Fibroblast of lung (primary cell): ENCODE results near the gene MMRN2. TPM values are rescaled to one million over a fixed set of nuclear protein-coding genes. Genes with fewer than 3 reads are reported as not detected.
A peak's percentile ranks its signal among the peaks of the same experiment; 100 is the strongest.

Experiments
- DNase-seq, 2 donors: peaks; one replicate each; pipeline versions ENCODE4 v3.0.0 to v3.0.0-alpha.2; 2010; ENCODE audit warnings: low read depth in 2 of 2
- H2AFZ ChIP-seq: 2 replicates; pipeline ENCODE4 v1.5.1; 2012; ENCODE audit warnings: low read length, control low read depth, inconsistent platforms
- H3K27ac ChIP-seq: 2 replicates; pipeline ENCODE4 v1.5.1; 2011; ENCODE audit warnings: low read length, control low read depth; ENCODE audit not compliant: insufficient read depth
- H3K27me3 ChIP-seq: 2 replicates; pipeline ENCODE4 v1.5.1; 2011; ENCODE audit warnings: mild to moderate bottlenecking, low read length; ENCODE audit not compliant: control insufficient read depth, insufficient read depth
- H3K36me3 ChIP-seq: 2 replicates; pipeline ENCODE4 v1.5.1; 2011; ENCODE audit warnings: low read length; ENCODE audit not compliant: control insufficient read depth, insufficient read depth
- H3K4me1 ChIP-seq: 2 replicates; pipeline ENCODE4 v1.5.1; 2011; ENCODE audit warnings: low read length; ENCODE audit not compliant: control insufficient read depth, insufficient read depth; ENCODE audit errors: extremely low read depth
- H3K4me2 ChIP-seq: 2 replicates; pipeline ENCODE4 v1.5.1; 2011; ENCODE audit warnings: low read length, control low read depth; ENCODE audit not compliant: insufficient read depth; ENCODE audit errors: extremely low read depth
- H3K4me3 ChIP-seq, 4 experiments: fragments of 200-600 bp in 1 of 4; sonication (generic) in 1 of 4; replicated peaks in 1 of 4; 2 replicates each; pipeline ENCODE4 v1.5.1; 2011 to 2016; ENCODE audit warnings: low read length in 4 of 4, low read depth in 3 of 4, mild to moderate bottlenecking in 3 of 4, control low read depth in 2 of 4, inconsistent platforms in 1 of 4, mixed read lengths in 1 of 4; ENCODE audit not compliant: insufficient read depth in 1 of 4; ENCODE audit errors: control extremely low read depth in 1 of 4
- H3K79me2 ChIP-seq: 2 replicates; pipeline ENCODE4 v1.5.1; 2012; ENCODE audit warnings: mild to moderate bottlenecking, low read length, inconsistent platforms; ENCODE audit not compliant: control insufficient read depth, insufficient read depth
- H3K9ac ChIP-seq: 2 replicates; pipeline ENCODE4 v1.5.1; 2011; ENCODE audit warnings: mild to moderate bottlenecking, low read length, control low read depth; ENCODE audit not compliant: insufficient read depth
- H3K9me3 ChIP-seq: 2 replicates; pipeline ENCODE4 v1.5.1; 2012; ENCODE audit warnings: low read depth, low read length; ENCODE audit not compliant: control insufficient read depth, insufficient read depth
- H4K20me1 ChIP-seq: 2 replicates; pipeline ENCODE4 v1.5.1; 2011; ENCODE audit warnings: low read length; ENCODE audit not compliant: control insufficient read depth, insufficient read depth; ENCODE audit errors: extremely low read depth
- EZH2 ChIP-seq: IDR thresholded peaks from 2 replicates; pipeline ENCODE4 v1.5.1; 2012; ENCODE audit warnings: low read length, control low read depth, mild to moderate bottlenecking; ENCODE audit errors: missing control alignments
- polyA plus RNA-seq, 2 donors: library from polyadenylated mRNA; depleted of rRNA in 1 of 2; stranded (reverse) in 1 of 2; unstranded in 1 of 2; fragments of >200 nt; gene quantifications; 2 replicates each; pipeline ENCODE4 v1.2.1, GENCODE V29; 2011 to 2012; ENCODE audit warnings: missing spikeins in 1 of 2
- total RNA-seq: library from RNA; depleted of rRNA; stranded (reverse); fragments of >200 nt; gene quantifications from 2 replicates; pipeline ENCODE4 v1.2.1, GENCODE V29; 2014
- TF ChIP-seq, protein P1 (sequence below), 2 donors: IDR thresholded peaks in 1 of 2; conservative IDR thresholded peaks in 1 of 2; 1 replicate in 1 of 2; 2 replicates in 1 of 2; pipeline ENCODE4 v1.5.1; 2011 to 2012; ENCODE audit warnings: low read length in 2 of 2, control low read depth in 1 of 2, inconsistent platforms in 1 of 2, low read depth in 1 of 2, mild to moderate bottlenecking in 1 of 2

MMRN2 gene
- total and polyA plus RNA-seq, 2 donors (not counting 1 experiment from before 2014, with no cell fraction given): 1.5 to 2.1 TPM

DNA sequence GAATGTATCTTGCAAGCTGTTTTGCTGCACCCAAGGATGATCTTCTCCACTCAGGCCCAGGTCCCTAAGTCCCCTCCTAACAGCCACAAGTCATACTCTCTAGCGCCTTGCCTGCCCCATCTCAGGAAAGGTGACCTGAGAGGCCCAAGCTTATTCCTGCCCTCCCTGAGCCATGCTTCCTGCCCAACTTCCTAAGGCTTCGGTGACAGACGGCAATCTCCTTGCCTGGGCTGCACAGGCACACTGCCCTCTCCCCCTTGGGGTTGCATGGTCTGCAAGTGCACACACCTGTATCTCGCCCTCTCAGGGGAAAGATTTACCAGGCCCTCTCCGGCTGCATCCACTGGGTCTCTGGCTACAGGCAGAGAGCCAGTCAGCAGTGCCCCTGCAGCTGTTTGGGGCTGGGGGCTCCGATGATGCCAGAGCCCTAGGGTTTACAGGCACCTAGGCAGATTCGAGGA, 10.1 kb upstream of the MMRN2 start:
- Histone ChIP-seq H2AFZ (no peak overlapping the region), H3K79me2 (peaks cover 15% of the 10 kb centered on the region), H3K9me3 (no peaks in the 10 kb centered on the region), H3K27me3 (no peaks in the 10 kb centered on the region), H3K36me3 (no peaks in the 10 kb centered on the region), H3K27ac (no peak overlapping the region), H4K20me1 (no peaks in the 10 kb centered on the region), H3K9ac (no peak overlapping the region), H3K4me1 (peaks cover 35% of the 10 kb centered on the region), H3K4me3 (peak overlapping the region in 1 of 4 experiments; percentile 74), H3K4me2 (peak overlapping the region; percentile 68)
- no peak for DNase-seq
- TF ChIP-seq, protein P1, sequence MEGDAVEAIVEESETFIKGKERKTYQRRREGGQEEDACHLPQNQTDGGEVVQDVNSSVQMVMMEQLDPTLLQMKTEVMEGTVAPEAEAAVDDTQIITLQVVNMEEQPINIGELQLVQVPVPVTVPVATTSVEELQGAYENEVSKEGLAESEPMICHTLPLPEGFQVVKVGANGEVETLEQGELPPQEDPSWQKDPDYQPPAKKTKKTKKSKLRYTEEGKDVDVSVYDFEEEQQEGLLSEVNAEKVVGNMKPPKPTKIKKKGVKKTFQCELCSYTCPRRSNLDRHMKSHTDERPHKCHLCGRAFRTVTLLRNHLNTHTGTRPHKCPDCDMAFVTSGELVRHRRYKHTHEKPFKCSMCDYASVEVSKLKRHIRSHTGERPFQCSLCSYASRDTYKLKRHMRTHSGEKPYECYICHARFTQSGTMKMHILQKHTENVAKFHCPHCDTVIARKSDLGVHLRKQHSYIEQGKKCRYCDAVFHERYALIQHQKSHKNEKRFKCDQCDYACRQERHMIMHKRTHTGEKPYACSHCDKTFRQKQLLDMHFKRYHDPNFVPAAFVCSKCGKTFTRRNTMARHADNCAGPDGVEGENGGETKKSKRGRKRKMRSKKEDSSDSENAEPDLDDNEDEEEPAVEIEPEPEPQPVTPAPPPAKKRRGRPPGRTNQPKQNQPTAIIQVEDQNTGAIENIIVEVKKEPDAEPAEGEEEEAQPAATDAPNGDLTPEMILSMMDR (conservative IDR thresholded peaks at IDR 0.05 in 1 of 2, IDR thresholded peaks at IDR 0.05 in 1 of 2; ENCODE audit: low read depth in 1 of 2, low read length in 2 of 2): no peak
- TF ChIP-seq EZH2: no peak

DNA sequence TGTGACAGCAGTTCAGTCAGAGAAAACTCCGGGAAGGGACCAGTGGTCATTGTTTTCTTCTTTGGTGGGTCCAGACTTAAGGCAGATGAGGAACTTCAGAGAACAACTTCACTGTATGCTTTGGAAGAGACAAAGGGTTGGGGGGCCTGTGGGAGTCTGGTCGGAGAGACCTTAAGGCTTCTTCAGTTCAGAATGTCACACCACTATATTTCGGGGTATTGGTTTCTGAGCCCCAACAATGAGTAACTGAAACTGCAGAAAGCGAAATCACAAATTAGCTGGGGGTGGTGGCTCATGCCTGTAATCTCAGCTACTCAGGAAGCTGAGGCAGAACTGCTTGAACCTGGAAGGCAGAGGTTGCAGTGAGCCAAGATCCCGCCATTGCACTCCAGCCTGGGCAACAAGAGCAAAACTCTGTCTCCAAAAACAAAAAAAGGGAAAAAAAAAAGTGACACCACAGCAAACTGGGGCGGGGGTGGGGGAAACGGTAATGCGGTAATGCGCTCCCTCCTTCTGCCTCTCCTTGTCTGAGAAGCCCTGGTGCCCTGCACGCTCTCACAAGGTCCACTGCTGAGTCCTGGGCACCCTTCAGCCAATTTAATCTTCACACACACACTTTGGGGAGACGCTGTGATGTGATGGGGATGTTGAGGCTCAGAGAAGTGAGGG, 8.7 kb upstream of the MMRN2 start:
- H3K4me1 ChIP-seq: peaks cover 35% of the 10 kb centered on the region
- H3K79me2 ChIP-seq: peaks cover 15% of the 10 kb centered on the region
- no peaks in the 10 kb centered on the region for H3K36me3 ChIP-seq
- H2AFZ ChIP-seq: peak overlapping the region; percentile 51
- H3K27ac ChIP-seq: no peak overlapping the region
- no peaks in the 10 kb centered on the region for H3K27me3 ChIP-seq
- no peaks in the 10 kb centered on the region for H4K20me1 ChIP-seq
- no peaks in the 10 kb centered on the region for H3K9me3 ChIP-seq
- H3K9ac ChIP-seq: no peak overlapping the region
- no peak overlapping the region for H3K4me3 ChIP-seq
- no peak for TF ChIP-seq EZH2
- TF ChIP-seq, protein P1 (conservative IDR thresholded peaks at IDR 0.05 in 1 of 2, IDR thresholded peaks at IDR 0.05 in 1 of 2; ENCODE audit: low read depth in 1 of 2, low read length in 2 of 2): no peak
- peak overlapping the region; percentile 66 for H3K4me2 ChIP-seq
- no peak for DNase-seq

DNA sequence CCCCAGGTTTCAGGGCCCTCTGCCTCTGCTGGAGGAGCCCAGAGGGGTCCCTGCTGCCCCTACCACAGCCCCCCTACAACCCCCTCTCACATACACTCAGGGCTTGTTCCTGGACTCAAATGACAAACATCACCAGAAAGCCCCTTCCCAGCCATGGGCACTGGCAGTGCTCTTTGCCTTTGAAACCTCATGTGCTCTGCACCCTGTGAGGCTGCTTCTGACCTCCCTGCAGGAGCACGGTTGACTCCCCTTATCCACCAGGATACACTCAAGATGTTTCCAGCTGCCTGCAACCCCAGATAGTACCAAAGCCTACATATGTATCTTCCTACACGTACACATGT, 7.4 kb upstream of the MMRN2 start:
- Histone ChIP-seq H3K4me2 (no peak overlapping the region), H3K27me3 (no peaks in the 10 kb centered on the region), H3K9ac (no peak overlapping the region), H3K4me3 (no peak overlapping the region), H3K36me3 (no peaks in the 10 kb centered on the region), H2AFZ (no peak overlapping the region), H3K9me3 (no peaks in the 10 kb centered on the region), H3K4me1 (peaks cover 35% of the 10 kb centered on the region), H4K20me1 (no peaks in the 10 kb centered on the region), H3K79me2 (peaks cover 15% of the 10 kb centered on the region), H3K27ac (no peak overlapping the region)
- TF ChIP-seq, protein P1 (conservative IDR thresholded peaks at IDR 0.05 in 1 of 2, IDR thresholded peaks at IDR 0.05 in 1 of 2; ENCODE audit: low read depth in 1 of 2, low read length in 2 of 2): no peak
- no peak for TF ChIP-seq EZH2
- no peak for DNase-seq
